IMR-90 (cell line): ENCODE results near the gene NOP9. TPM values are rescaled to one million over a fixed set of nuclear protein-coding genes. Genes with fewer than 3 reads are reported as not detected.

Experiments used
- ATAC-seq: fragments of 200-7000 bp; cut with Tn5 transposase; 2 replicates; pipeline ENCODE4 v1.9.1; 2020; ENCODE audit warnings: low read depth, mild to moderate bottlenecking, moderate library complexity
- BruUV-seq: library from RNA; stranded (reverse); fragments of 400-500 nt; replicated peaks from 2 replicates; lab custom pipeline; 2021; lab: Mats Ljungman, UMichigan
- CTCF ChIA-PET: fragments of 300-600 bp; formaldehyde crosslinking; extraction: SDS; loops from one replicate; lab custom pipeline; 2021; ENCODE audit warnings: antibody characterized with exemption; lab: Yijun Ruan, JAX
- POLR2A ChIA-PET: fragments of 300-600 bp; sonication (Branson Sonifier 250); formaldehyde crosslinking; loops from one replicate; lab custom pipeline; 2022; ENCODE audit warnings: antibody characterized with exemption; ENCODE audit not compliant: unreplicated experiment; lab: Charles Lee
- DNase-seq: peaks from one replicate; pipeline ENCODE4 v3.0.0; 2013
- H2AFZ ChIP-seq: replicated peaks from 2 replicates; pipeline ENCODE3; 2013; ENCODE audit warnings: low read length, mild to moderate bottlenecking; ENCODE audit not compliant: poor library complexity
- H2AK5ac ChIP-seq: 2 replicates; pipeline ENCODE4 v1.6.1; 2013; ENCODE audit warnings: low read depth, low read length, inconsistent platforms
- H2AK9ac ChIP-seq: replicated peaks from 2 replicates; pipeline ENCODE3; 2013; ENCODE audit warnings: mild to moderate bottlenecking, low read depth, low read length, moderate library complexity; ENCODE audit not compliant: poor library complexity
- H2BK120ac ChIP-seq: 2 replicates; pipeline ENCODE4 v1.6.1; 2013; ENCODE audit warnings: low read depth, low read length, inconsistent platforms
- H2BK15ac ChIP-seq: 3 replicates; pipeline ENCODE4 v1.6.1; 2013; ENCODE audit warnings: low read depth, low read length, inconsistent platforms
- H2BK20ac ChIP-seq: 2 replicates; pipeline ENCODE4 v1.6.1; 2013; ENCODE audit warnings: low read depth, mild to moderate bottlenecking, inconsistent platforms, low read length, moderate library complexity
- H2BK5ac ChIP-seq: 2 replicates; pipeline ENCODE4 v1.6.1; 2013; ENCODE audit warnings: mild to moderate bottlenecking, low read depth, low read length, inconsistent platforms; ENCODE audit not compliant: poor library complexity, severe bottlenecking
- H3K14ac ChIP-seq: replicated peaks from 2 replicates; pipeline ENCODE4 v1.6.1; 2013; ENCODE audit warnings: low read depth, low read length, inconsistent platforms
- H3K18ac ChIP-seq: 2 replicates; pipeline ENCODE4 v1.6.1; 2013; ENCODE audit warnings: low read depth, low read length, control low read depth
- H3K23ac ChIP-seq: 2 replicates; pipeline ENCODE4 v1.6.1; 2013; ENCODE audit warnings: low read depth, low read length, inconsistent platforms
- H3K27ac ChIP-seq: 2 replicates; pipeline ENCODE4 v1.5.1; 2013; ENCODE audit warnings: mild to moderate bottlenecking, control low read depth, low read length; ENCODE audit not compliant: insufficient read depth
- H3K27me3 ChIP-seq: 2 replicates; pipeline ENCODE4 v1.6.1; 2013; ENCODE audit warnings: low read length; ENCODE audit not compliant: control insufficient read depth, insufficient read depth
- H3K36me3 ChIP-seq: 2 replicates; pipeline ENCODE4 v1.6.1; 2013; ENCODE audit warnings: low read length, mixed read lengths; ENCODE audit not compliant: control insufficient read depth, insufficient read depth
- H3K4ac ChIP-seq: 2 replicates; pipeline ENCODE4 v1.6.1; 2013; ENCODE audit warnings: low read depth, low read length, inconsistent platforms
- H3K4me1 ChIP-seq: 2 replicates; pipeline ENCODE4 v1.6.1; 2013; ENCODE audit warnings: low read length, mixed read lengths; ENCODE audit not compliant: control insufficient read depth, insufficient read depth
- H3K4me2 ChIP-seq: 2 replicates; pipeline ENCODE4 v1.6.1; 2013; ENCODE audit warnings: low read depth, mild to moderate bottlenecking, control low read depth, low read length, moderate library complexity
- H3K4me3 ChIP-seq: 2 replicates; pipeline ENCODE4 v1.5.1; 2013; ENCODE audit warnings: low read depth, mild to moderate bottlenecking, control low read depth, low read length, moderate library complexity; ENCODE audit not compliant: insufficient read depth
- H3K56ac ChIP-seq: 2 replicates; pipeline ENCODE4 v1.6.1; 2013; ENCODE audit warnings: low read length, inconsistent platforms; ENCODE audit not compliant: insufficient read depth; ENCODE audit errors: extremely low read depth
- H3K79me1 ChIP-seq, 2 experiments: 2 replicates each; pipeline ENCODE4 v1.6.1; 2013; ENCODE audit warnings: low read length in 2 of 2, inconsistent platforms in 1 of 2, low read depth in 1 of 2
- H3K9ac ChIP-seq: 2 replicates; pipeline ENCODE4 v1.6.1; 2013; ENCODE audit warnings: low read depth, low read length, control low read depth
- H3K9me1 ChIP-seq: 2 replicates; pipeline ENCODE4 v1.6.1; 2013; ENCODE audit warnings: low read length, inconsistent platforms; ENCODE audit not compliant: insufficient read depth
- H3K9me3 ChIP-seq: 2 replicates; pipeline ENCODE4 v1.6.1; 2013; ENCODE audit warnings: low read length; ENCODE audit not compliant: control insufficient read depth, insufficient read depth
- H4K20me1 ChIP-seq: 2 replicates; pipeline ENCODE4 v1.6.1; 2013; ENCODE audit warnings: low read length, inconsistent platforms; ENCODE audit not compliant: insufficient read depth
- H4K5ac ChIP-seq: 2 replicates; pipeline ENCODE4 v1.6.1; 2013; ENCODE audit warnings: mild to moderate bottlenecking, low read depth, low read length, control low read depth
- H4K8ac ChIP-seq, 2 experiments: 2 replicates each; pipeline ENCODE4 v1.6.1; 2013; ENCODE audit warnings: low read depth in 2 of 2, low read length in 2 of 2, control low read depth in 1 of 2, inconsistent platforms in 1 of 2
- H4K91ac ChIP-seq: 2 replicates; pipeline ENCODE4 v1.6.1; 2013; ENCODE audit warnings: low read depth, low read length, inconsistent platforms; ENCODE audit not compliant: insufficient read depth
- MAFK ChIP-seq: IDR thresholded peaks from 2 replicates; pipeline ENCODE4 v1.6.1; 2012; ENCODE audit warnings: low read depth, low read length, improper control_type of control experiment
- MXI1 ChIP-seq: IDR thresholded peaks from 2 replicates; pipeline ENCODE4 v1.6.1; 2012; ENCODE audit warnings: low read depth, mild to moderate bottlenecking, low read length, moderate library complexity, borderline replicate concordance
- RFX5 ChIP-seq: IDR thresholded peaks from 2 replicates; pipeline ENCODE4 v1.8.0; 2012; ENCODE audit warnings: low read depth, mild to moderate bottlenecking, low read length, moderate library complexity
- WGBS, 2 experiments: methylation state at CpG; one replicate each; pipeline versions ENCODE4 v1.1.5 to v1.1.7; 2013; ENCODE audit warnings: missing lambda C conversion rate in 2 of 2; ENCODE audit not compliant: insufficient read length in 1 of 2; ENCODE audit errors: extremely low coverage in 2 of 2; 5-methylcytosine and 5-hydroxymethylcytosine counted together
- dilution Hi-C: fragments of 300-500 bp; cut with HindIII; formaldehyde crosslinking; loops from one replicate; pipeline ENCODE4 v1.14.3; 2018; ENCODE audit warnings: low sequenced_read_pairs; ENCODE audit not compliant: unreplicated experiment
- in situ Hi-C: fragments of 300-500 bp; cut with MboI; formaldehyde crosslinking; loops from 3 replicates; pipeline ENCODE4 v1.14.3; 2019; ENCODE audit warnings: low sequenced_read_pairs, inconsistent platforms, mixed read lengths
- intact Hi-C: fragments of 100-400 bp; cut with micrococcal nuclease; formaldehyde crosslinking; loops from 2 replicates; pipeline ENCODE4 v1.10.0; 2022
- polyA plus RNA-seq, 3 experiments: library from polyadenylated mRNA; depleted of rRNA; stranded (reverse); fragments of >200 nt; gene quantifications; 2 replicates each; pipeline ENCODE4 v1.2.3, GENCODE V29; 2012; ENCODE audit warnings: low replicate concordance in 1 of 3
- total RNA-seq: library from RNA; depleted of rRNA; stranded (reverse); fragments of >200 nt; gene quantifications from 2 replicates; pipeline ENCODE4 v1.2.3, GENCODE V29; 2012
- TF ChIP-seq, protein P1 (sequence below): conservative IDR thresholded peaks from 2 replicates; pipeline ENCODE4 v1.5.1; 2012; ENCODE audit warnings: mild to moderate bottlenecking, low read depth, low read length, improper control_type of control experiment

Gene NOP9
- total and polyA plus RNA-seq, 2 of the 4 experiments (the other 2 are of a cell fraction) = 11.8 to 25.8 TPM

DNA sequence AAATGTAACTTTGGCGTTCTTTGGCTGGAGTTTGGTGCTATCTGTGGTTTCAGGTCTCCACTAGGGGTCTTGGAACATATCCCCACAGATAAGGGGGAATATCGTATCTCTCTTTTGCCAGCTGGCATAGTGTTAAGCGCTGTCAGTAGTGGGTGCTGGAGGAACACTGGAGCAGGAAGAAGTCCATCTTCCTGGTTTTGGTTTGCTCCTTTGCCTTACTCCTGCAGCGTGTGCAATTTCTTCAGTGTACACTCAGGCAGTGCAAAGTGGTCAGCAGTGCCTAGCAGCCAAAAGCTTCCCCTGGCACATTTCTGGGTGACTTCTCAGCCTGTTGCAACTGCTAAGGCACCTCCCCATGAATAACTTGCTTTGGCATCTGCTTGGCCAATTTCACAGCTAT lies 51.9 kb downstream of the NOP9 start:
- Histone ChIP-seq H3K4me3 (no peak overlapping the region), H3K27ac (no peak overlapping the region), H3K23ac (0 out of 2 replicates have a peak overlapping the region, but pooled peaks have one; percentile 47), H4K8ac (no peak overlapping the region), H3K4me2 (peak overlapping the region; percentile 19; the same call in 1 of the 2 replicates), H3K14ac (no peak overlapping the region), H2AFZ (peak overlapping the region; percentile 59), H3K27me3 (peaks cover 24% of the 10 kb centered on the region), H3K56ac (no peak overlapping the region), H4K5ac (no peak overlapping the region), H2AK5ac (no peak overlapping the region), H2BK20ac (no peak overlapping the region), H4K20me1 (no peaks in the 10 kb centered on the region), H4K91ac (no peak overlapping the region; the same call in 1 of the 2 replicates), H3K9ac (no peak overlapping the region), H3K18ac (no peak overlapping the region), H3K4ac (no peak overlapping the region), H3K79me1 (no peaks in the 10 kb centered on the region), H2BK5ac (no peak overlapping the region), H3K4me1 (peaks cover 9% of the 10 kb centered on the region), H2BK15ac (no peak overlapping the region), H2BK120ac (no peak overlapping the region), H2AK9ac (no peak overlapping the region), H3K36me3 (no peaks in the 10 kb centered on the region), H3K9me1 (peaks cover 3% of the 10 kb centered on the region; the same call in 1 of the 2 replicates), H3K9me3 (no peaks in the 10 kb centered on the region)
- ChIA-PET CTCF (interaction anchor here (2.1 to 2.4 kb wide), 2 partner anchors 19 to 80 kb away, joined by 9 to 11 read pairs; no protein-coding TSS in a partner anchor), POLR2A (no interaction called here)
- TF ChIP-seq, protein P1, sequence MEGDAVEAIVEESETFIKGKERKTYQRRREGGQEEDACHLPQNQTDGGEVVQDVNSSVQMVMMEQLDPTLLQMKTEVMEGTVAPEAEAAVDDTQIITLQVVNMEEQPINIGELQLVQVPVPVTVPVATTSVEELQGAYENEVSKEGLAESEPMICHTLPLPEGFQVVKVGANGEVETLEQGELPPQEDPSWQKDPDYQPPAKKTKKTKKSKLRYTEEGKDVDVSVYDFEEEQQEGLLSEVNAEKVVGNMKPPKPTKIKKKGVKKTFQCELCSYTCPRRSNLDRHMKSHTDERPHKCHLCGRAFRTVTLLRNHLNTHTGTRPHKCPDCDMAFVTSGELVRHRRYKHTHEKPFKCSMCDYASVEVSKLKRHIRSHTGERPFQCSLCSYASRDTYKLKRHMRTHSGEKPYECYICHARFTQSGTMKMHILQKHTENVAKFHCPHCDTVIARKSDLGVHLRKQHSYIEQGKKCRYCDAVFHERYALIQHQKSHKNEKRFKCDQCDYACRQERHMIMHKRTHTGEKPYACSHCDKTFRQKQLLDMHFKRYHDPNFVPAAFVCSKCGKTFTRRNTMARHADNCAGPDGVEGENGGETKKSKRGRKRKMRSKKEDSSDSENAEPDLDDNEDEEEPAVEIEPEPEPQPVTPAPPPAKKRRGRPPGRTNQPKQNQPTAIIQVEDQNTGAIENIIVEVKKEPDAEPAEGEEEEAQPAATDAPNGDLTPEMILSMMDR = no peak
- TF ChIP-seq RFX5 (no peak), MXI1 (no peak), MAFK (peak; percentile 33; the same call in 1 of the 2 replicates)
- intact Hi-C loops (no loop called here), in situ Hi-C loops (no loop called here), dilution Hi-C loops (no loop called here)
- ATAC-seq = peak; percentile 83
- WGBS, 2 experiments = 0% methylated on average over 1 of the region's 4 CpGs; no CpG with 5 or more reads in 1 of the 2 experiments
- BruUV-seq = no TSS peak
- DNase-seq = peak; percentile 43
